GM10248 (cell line): ENCODE results near the gene RIC1.

Experiments
- CTCF ChIA-PET: fragments of 300-600 bp; sonication (Branson Sonifier 250); formaldehyde crosslinking; extraction: SDS; loops from one replicate; lab custom pipeline; 2021; ENCODE audit warnings: antibody characterized with exemption; lab: Yijun Ruan, JAX
- POLR2A ChIA-PET: fragments of 350-650 bp; sonication (Branson Sonifier 250); formaldehyde crosslinking; extraction: SDS; loops from one replicate; lab custom pipeline; 2020; ENCODE audit warnings: antibody characterized with exemption; lab: Yijun Ruan, JAX
- DNase-seq: peaks from one replicate; pipeline ENCODE4 v3.0.0; 2012; ENCODE audit errors: extremely low spot score
- TF ChIP-seq, protein P1 (sequence below): IDR thresholded peaks from 2 replicates; pipeline ENCODE4 v1.5.1; 2012; ENCODE audit warnings: mild to moderate bottlenecking, low read depth; ENCODE audit errors: extremely low read depth, missing control alignments, control extremely low read depth

The RIC1 gene

DNA sequence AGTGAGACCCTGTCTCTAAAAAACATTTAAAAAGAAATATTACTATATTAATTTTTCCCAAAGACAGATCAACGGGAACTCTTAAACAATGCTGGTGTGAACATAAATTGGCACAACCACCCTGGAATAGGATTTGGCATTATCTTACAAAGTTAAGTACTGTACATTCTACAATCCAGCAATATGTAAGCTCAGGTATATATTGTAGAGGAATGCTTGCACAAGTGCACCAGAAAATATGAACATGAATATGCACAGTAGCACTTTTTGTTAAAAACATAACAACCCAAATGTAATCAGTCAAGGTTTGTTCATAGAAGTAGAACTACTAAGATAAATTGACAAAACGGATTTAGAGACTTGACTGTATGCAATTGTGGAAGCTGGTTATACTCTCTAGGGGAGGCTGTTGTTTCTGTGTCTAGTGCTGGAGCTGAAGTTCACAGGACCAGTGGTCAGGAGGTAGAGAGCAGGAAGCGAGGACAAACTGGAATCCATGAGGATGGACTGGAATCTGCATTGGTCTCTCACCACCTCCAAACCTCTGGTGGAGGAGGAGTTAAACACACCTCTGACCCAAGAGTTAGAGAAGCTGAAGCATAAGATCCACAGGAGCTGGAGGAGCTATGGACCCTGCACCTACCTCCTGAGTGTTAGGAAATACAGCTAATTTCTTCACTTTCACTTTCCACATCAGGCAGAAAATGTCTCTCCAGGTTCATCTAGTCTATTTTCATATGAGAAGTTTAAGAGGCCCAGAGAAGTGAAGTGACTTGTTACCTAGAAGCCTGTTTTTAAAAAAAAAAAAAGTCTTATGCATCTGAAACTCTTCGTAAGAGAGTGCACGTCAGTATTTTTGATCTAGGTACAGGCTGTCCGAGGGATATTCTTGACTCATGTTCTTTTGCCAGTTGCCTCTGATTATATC lies 20.3 kb upstream of the RIC1 start:
- TF ChIP-seq, protein P1, sequence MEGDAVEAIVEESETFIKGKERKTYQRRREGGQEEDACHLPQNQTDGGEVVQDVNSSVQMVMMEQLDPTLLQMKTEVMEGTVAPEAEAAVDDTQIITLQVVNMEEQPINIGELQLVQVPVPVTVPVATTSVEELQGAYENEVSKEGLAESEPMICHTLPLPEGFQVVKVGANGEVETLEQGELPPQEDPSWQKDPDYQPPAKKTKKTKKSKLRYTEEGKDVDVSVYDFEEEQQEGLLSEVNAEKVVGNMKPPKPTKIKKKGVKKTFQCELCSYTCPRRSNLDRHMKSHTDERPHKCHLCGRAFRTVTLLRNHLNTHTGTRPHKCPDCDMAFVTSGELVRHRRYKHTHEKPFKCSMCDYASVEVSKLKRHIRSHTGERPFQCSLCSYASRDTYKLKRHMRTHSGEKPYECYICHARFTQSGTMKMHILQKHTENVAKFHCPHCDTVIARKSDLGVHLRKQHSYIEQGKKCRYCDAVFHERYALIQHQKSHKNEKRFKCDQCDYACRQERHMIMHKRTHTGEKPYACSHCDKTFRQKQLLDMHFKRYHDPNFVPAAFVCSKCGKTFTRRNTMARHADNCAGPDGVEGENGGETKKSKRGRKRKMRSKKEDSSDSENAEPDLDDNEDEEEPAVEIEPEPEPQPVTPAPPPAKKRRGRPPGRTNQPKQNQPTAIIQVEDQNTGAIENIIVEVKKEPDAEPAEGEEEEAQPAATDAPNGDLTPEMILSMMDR = peak; percentile 23
- CTCF ChIA-PET = interaction anchor here (0.7 to 4.8 kb wide), 9 partner anchors 8 to 811 kb away, joined by 3 to 39 read pairs (median 3); partner anchors contain the start of genes PDCD1LG2 and RIC1
- POLR2A ChIA-PET = interaction anchor here (0.7 to 1.5 kb wide), 4 partner anchors 9 to 418 kb away, joined by 3 to 4 read pairs (median 4); partner anchors contain the start of gene RIC1
- no peak for DNase-seq

DNA sequence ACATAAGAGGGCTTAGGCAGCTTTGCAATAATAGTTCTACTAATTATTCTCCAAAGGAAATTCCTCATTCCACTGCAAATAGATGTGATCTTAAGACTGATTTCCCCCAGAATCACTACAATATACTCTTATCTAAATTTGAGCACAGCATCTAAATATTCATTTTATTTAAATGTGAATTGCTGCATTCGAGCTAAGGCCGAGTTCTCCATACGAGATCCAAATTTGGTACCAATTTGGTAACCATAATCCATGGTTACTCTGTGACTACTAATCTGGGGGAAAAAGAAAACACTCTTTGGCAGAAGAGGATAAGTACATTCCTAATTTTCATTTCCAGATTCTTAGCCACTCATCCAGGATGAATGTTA lies 19.7 kb upstream of the RIC1 start:
- TF ChIP-seq, protein P1 = no peak
- no peak for DNase-seq
- CTCF ChIA-PET = interaction anchor here (0.8 to 4.8 kb wide), 8 partner anchors 9 to 812 kb away, joined by 3 to 39 read pairs (median 4); partner anchors contain the start of genes PDCD1LG2 and RIC1
- POLR2A ChIA-PET = interaction anchor here (1.5 kb wide), 1 partner anchor 19 kb away, joined by 4 read pairs; the partner anchor contains the start of gene RIC1

DNA sequence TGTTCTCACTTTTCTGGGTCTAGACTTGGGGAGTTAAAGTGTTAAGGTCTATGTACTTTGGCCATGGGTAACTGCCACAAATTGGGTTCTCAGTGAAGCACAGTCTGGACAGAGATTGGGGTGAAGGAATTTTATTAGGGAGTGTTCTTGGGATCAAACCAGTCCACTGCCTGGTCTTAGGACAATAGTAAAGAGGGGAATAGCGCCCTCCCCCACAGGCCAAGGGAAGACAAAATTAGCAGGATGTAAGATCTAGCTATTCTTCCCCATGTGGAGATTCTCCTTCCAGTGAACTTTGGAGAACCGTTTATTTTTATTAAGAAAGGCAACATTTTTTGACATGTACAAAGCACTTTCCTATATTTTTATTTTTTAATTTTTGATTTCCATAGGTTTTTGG lies 18.4 kb upstream of the RIC1 start:
- no peak for DNase-seq
- ChIA-PET POLR2A (no interaction called here), CTCF (interaction anchor here (0.8 to 4.8 kb wide), 5 partner anchors 9 to 222 kb away, joined by 3 to 39 read pairs (median 5); partner anchors contain the start of gene RIC1)
- TF ChIP-seq, protein P1 = no peak

DNA sequence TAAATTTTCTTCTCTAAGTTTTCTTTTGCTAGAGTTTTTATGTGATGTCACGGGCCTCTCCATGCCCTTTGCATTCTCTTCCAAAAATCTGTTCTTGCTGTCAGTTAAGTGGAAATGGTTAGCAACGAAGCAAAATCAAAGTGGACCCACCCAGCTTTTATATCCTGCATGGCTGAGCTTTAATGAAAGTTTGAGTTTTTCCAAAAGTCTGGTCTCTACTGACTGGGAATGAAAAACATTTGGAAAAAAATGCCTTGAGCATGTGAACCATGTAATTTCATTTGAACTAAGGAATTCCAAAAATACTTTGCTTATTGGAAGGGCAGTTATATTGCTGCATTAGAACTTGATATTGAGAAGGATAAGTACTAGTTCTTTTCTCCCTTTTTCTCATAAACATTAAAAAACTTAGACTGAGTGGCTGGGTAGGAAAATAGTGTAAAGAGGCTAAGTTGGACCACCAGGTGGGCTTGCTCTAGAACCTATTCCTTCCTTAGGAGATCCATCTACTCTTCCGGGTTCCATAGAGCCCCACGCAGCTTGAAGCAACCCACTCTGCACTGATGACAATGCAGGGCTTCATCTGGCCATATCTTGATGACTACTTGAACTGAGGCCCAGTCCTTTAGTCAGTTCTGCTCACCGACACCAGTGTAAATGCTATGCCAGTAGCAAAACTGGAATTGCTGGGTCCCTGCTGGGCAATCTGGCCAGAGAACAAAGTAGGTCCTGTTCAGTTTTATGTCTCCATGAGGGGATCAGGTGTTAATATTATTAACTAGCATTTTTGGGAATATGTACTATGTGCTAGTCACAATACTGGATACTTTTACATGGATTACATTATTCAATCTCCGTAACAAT lies 17.4 kb upstream of the RIC1 start:
- POLR2A ChIA-PET = interaction anchor here (1.2 kb wide), 1 partner anchor 17 kb away, joined by 3 read pairs; the partner anchor contains the start of gene RIC1
- TF ChIP-seq, protein P1 = no peak
- DNase-seq = no peak
- CTCF ChIA-PET = interaction anchor here (1.8 to 4.8 kb wide), 3 partner anchors 9 to 11 kb away, joined by 5 to 39 read pairs (median 16); no protein-coding TSS in a partner anchor

DNA sequence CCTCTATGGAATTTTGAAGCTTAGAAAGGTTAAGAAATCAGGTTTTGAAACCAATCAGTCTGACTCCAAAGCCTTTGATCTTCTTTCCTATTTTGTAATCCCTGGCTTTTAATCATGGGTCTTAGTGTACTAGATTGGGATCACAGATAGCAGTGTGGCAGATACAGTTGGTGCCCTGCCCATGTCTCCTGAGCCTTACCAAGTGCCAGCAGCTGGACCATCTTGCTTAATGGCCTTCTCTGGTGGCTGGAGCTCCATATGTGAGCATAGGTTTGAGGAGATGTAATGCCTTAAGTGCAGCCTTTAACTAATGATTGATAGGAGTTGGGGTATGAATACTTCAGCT lies 16.7 kb upstream of the RIC1 start:
- POLR2A ChIA-PET = interaction anchor here (1.2 kb wide), 1 partner anchor 16 kb away, joined by 3 read pairs; the partner anchor contains the start of gene RIC1
- TF ChIP-seq, protein P1 = no peak
- CTCF ChIA-PET = interaction anchor here (1.8 to 4.8 kb wide), 3 partner anchors 9 to 12 kb away, joined by 5 to 39 read pairs (median 16); no protein-coding TSS in a partner anchor
- no peak for DNase-seq
